GM19372 (cell line): Measurements from ENCODE around the gene FSTL5.

Experiments
- ATAC-seq: cut with Tn5 transposase; IDR thresholded peaks from one replicate; pipeline ENCODE4 v1.9.1; 2021; ENCODE audit warnings: mild to moderate bottlenecking, low read depth, moderate library complexity; ENCODE audit not compliant: unreplicated experiment

Gene FSTL5

GRCh38 chr4:161881370-161881769, 282.4 kb downstream of the FSTL5 start:
- no peak for ATAC-seq

GRCh38 chr4:161869511-161869910, 294.3 kb downstream of the FSTL5 start:
- ATAC-seq, result no peak

- ATAC-seq, result no peak
These were observed 307.0 kb downstream of the FSTL5 start for GRCh38 chr4:161856711-161857326.

GRCh38 chr4:161850631-161851030, 313.2 kb downstream of the FSTL5 start:
- ATAC-seq, result no peak

- no peak for ATAC-seq
These were observed 322.0 kb downstream of the FSTL5 start for GRCh38 chr4:161841759-161842158.

GRCh38 chr4:161829591-161829990, 334.2 kb downstream of the FSTL5 start:
- no peak for ATAC-seq

- no peak for ATAC-seq
These were observed 335.7 kb downstream of the FSTL5 start for GRCh38 chr4:161828061-161828460.

GRCh38 chr4:161827013-161827412, 336.8 kb downstream of the FSTL5 start:
- no peak for ATAC-seq

GRCh38 chr4:161823450-161823849, 340.4 kb downstream of the FSTL5 start:
- no peak for ATAC-seq

- no peak for ATAC-seq
These were observed 341.6 kb downstream of the FSTL5 start for GRCh38 chr4:161822174-161822573.

- no peak for ATAC-seq
These were observed 345.9 kb downstream of the FSTL5 start for GRCh38 chr4:161817914-161818313.

GRCh38 chr4:161816958-161817357, 346.8 kb downstream of the FSTL5 start:
- ATAC-seq, result no peak

GRCh38 chr4:161815841-161816240, 348.0 kb downstream of the FSTL5 start:
- ATAC-seq, result no peak

GRCh38 chr4:161813889-161814288, 349.9 kb downstream of the FSTL5 start:
- no peak for ATAC-seq

GRCh38 chr4:161813389-161813788, 350.4 kb downstream of the FSTL5 start:
- no peak for ATAC-seq

GRCh38 chr4:161803171-161803570, 360.6 kb downstream of the FSTL5 start:
- no peak for ATAC-seq

GRCh38 chr4:161799710-161800109, 364.1 kb downstream of the FSTL5 start:
- no peak for ATAC-seq

GRCh38 chr4:161792991-161793390, 370.8 kb downstream of the FSTL5 start:
- ATAC-seq, result no peak

- ATAC-seq, result no peak
These were observed 371.8 kb downstream of the FSTL5 start for GRCh38 chr4:161791796-161792556.

GRCh38 chr4:161767116-161767515, 396.7 kb downstream of the FSTL5 start:
- ATAC-seq, result no peak

- ATAC-seq, result no peak
These were observed 401.0 kb downstream of the FSTL5 start for GRCh38 chr4:161762796-161763195.

GRCh38 chr4:161760008-161760407, 403.8 kb downstream of the FSTL5 start:
- no peak for ATAC-seq
